ENCODE data around the gene RHBDL1.

GRCh38 chr16:711548-712320 lies 36.3 kb downstream of the RHBDL1 start:
- TF ChIP-seq EZH2 (IDR thresholded peaks at IDR 0.05; ENCODE audit: borderline replicate concordance, insufficient read depth, low read length, poor library complexity, severe bottlenecking), result no peak
- peak; percentile 87 for TF ChIP-seq CTCF (IDR thresholded peaks at IDR 0.05; ENCODE audit: poor library complexity, severe bottlenecking)
- no peak for TF ChIP-seq REST (IDR thresholded peaks at IDR 0.05; ENCODE audit: borderline replicate concordance)
- TF ChIP-seq EP300 (conservative IDR thresholded peaks at IDR 0.05; ENCODE audit: poor library complexity, severe bottlenecking), result no peak
- TF ChIP-seq POLR2AphosphoS5 (IDR thresholded peaks at IDR 0.05), result no peak
- peak; percentile 85 for TF ChIP-seq RAD21 (conservative IDR thresholded peaks at IDR 0.05)
- no peak for TF ChIP-seq TAF1 (IDR thresholded peaks at IDR 0.05; ENCODE audit: low read depth)
- peak; percentile 87 for TF ChIP-seq SMC3 (conservative IDR thresholded peaks at IDR 0.05; ENCODE audit: poor library complexity)
